Choroid plexus epithelial cell (primary cell): ENCODE measurements around the gene DHRS7.

ENCODE experiments used
- DNase-seq: peaks from one replicate; pipeline ENCODE4 v3.0.0-alpha.2; 2010; ENCODE audit warnings: low read depth
- H3K4me3 ChIP-seq: 2 replicates; pipeline ENCODE4 v1.5.1; 2011; ENCODE audit warnings: low read depth, mild to moderate bottlenecking, control low read depth, low read length, moderate library complexity
- CTCF ChIP-seq: conservative IDR thresholded peaks from 2 replicates; pipeline ENCODE4 v1.5.1; 2011; ENCODE audit warnings: low read depth, mild to moderate bottlenecking, control low read depth, inconsistent platforms, low read length, moderate library complexity

Gene DHRS7

GRCh38 chr14:60184146-60184904 lies 19.1 kb upstream of the DHRS7 start:
- peak; percentile 87 for DNase-seq
- peak; percentile 59 for TF ChIP-seq CTCF
- H3K4me3 ChIP-seq = peak overlapping the region; percentile 48

DNA sequence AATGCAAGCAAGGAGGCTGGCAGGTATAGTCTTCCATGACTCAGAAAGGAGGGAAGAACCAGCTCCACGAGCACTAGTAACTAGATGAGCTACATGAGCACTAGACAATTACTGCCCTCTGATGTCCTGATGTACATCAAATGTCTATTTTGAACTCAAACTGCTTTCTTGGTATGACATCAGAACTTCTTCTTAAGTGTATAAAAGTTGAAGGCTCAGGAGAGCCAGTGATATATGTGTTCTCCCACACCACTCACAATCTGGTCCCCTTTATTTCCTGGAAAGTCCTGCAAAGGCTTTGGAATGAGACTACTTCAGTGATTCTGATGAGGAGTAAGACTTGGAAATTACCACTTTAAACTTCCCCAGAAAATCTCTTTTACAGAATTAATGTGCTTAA lies 18.5 kb upstream of the DHRS7 start:
- H3K4me3 ChIP-seq = peak overlapping the region; percentile 48
- peak; percentile 52 for DNase-seq
- TF ChIP-seq CTCF = no peak

- DNase-seq = no peak
- no peak for TF ChIP-seq CTCF
- H3K4me3 ChIP-seq = no peak overlapping the region
Measured at GRCh38 chr14:60183138-60183537, 17.9 kb upstream of the DHRS7 start.

DNA sequence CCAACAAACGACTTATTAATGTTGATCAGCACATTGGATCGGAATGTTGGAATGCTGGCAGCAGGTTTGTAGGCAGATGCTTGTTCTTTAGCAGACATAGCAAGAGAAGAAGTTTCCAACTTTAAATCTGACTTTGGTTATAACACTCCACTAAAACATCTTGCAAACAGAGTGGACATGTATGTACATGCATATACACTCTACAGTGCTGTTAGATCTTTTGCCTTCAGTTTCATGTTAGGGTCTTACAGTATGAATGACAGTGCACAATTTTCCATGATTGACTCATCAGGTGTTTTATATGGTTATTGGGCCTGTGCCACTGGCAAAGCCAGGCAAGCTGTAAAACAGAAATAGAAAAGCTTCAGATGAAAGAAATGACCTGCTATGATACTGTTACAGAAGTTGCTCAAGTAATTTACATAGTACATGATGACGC lies 14.3 kb upstream of the DHRS7 start:
- no peak for TF ChIP-seq CTCF
- H3K4me3 ChIP-seq = no peak overlapping the region
- DNase-seq = no peak

GRCh38 chr14:60178820-60179219 lies 13.6 kb upstream of the DHRS7 start:
- no peak for TF ChIP-seq CTCF
- no peak for DNase-seq
- no peak overlapping the region for H3K4me3 ChIP-seq

DNA sequence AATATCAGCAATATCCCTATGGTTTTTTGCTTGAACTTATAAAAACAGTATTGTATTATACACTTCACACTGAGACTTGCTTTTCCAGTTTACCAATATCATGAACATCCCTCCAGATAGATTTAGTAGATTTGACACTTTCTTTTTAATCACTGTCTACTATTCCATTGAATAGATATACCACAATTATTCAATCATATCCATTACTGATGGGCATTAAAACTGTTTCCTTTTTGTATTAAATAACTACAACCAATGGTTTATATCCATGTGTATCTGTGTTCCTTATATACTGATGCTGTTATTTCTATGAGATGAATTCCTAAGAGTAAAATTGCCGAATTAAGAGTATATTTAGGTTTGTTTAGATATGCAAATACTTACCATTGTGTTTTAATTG lies 13.0 kb upstream of the DHRS7 start:
- H3K4me3 ChIP-seq = no peak overlapping the region
- TF ChIP-seq CTCF = no peak
- no peak for DNase-seq
